ENCODE data around the gene ANKRD36C. TPM values are rescaled to one million over a fixed set of nuclear protein-coding genes. Genes with fewer than 3 reads are reported as not detected.
"Not testable (repeated sequence)": the region's sequence is repeated elsewhere in the genome, so short reads cannot be mapped to it uniquely, and the experiment has no call there.

Gene ANKRD36C
- total RNA-seq, result 39.6 and 45.0 TPM in 2 replicates

DNA sequence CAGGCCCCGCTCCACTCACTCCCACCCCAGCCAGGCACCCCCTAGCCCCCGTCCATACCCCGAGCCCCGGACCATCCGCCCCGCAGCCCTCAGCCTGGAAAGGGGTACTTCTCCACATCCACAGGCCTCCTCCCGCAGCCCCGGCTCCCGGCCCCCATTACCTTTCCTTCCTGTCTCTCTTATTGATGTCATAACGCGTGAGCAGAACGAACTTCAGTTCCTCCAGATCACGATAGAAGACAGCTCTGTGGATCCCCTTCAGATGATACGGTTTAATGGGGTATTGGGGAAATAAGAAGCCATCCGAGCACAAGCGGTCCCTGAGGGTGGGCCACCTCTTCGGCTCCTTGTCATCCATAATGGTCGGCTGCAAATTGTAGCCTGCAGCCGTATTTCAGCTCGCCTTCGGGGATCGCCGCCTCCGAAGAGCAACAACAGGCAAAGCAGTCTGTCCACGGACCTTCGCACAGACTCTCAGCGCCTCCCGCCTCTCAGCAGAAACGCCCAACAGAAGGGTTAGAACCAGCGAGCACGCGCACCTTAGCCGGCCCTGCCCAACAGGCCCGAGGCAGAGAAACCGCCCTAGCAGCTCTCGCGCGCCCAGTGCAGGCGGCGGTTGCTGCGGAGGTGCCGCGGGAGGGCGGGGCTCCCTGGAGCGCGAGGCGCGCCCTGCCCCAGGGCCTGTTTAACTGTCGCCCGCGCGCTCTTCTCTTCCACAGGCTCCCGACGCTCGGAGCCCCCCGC lies at the start of gene ANKRD36C:
Gene ANKRD36C, minus strand, starts transcription at position 474 of the 744 bp plus-strand sequence. Its CDS starts 116 bp downstream, at position 358.
- DNase-seq (ENCODE audit: low read depth, low spot score), result not testable (repeated sequence)

DNA sequence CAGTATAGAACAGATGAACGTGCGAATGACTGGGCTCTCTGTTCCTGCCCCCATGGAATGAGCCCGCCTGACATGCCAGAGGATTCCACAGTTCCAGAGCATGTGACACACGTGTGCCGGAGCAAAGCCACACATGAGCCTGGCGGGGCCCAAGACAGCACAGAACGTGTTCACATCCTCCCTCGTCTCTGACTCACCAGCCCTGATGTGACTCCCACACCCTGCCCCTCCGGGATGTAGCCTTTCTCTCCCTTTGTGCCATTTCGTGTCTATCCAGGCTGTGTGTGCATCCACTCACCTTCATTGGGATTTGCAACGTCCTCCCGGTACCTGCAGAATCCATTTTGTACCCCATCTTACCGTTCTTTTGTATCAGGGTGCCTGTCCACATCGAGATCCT lies 43.9 kb upstream of the ANKRD36C start:
- DNase-seq (ENCODE audit: low read depth, low spot score), result not testable (repeated sequence)

DNA sequence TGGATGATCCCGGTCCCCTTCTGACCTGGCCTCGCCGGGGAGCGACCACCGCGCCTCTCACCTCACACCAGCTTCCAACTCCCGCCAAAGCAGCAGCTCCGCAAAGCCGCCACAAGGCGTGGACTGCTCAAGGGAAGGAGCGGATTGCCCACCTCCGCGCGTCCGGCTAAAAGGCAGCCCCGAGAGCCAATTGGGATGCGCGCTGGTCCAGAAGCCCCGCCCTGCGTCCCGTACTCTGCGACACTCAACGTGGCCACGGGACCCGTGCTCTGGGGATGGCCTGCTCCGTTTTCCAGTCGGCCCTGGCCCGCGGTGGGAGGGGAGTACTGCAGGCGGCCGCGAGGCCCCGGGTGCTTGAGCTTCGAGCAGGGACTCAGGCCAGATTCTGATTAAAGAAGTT lies 43.2 kb upstream of the ANKRD36C start, which contains the start of gene GPAT2:
Gene GPAT2, minus strand, starts transcription at position 125 of the 400 bp plus-strand sequence. CDS start 2,557 bp downstream, outside the sequence.
- not testable (repeated sequence) for DNase-seq (ENCODE audit: low read depth, low spot score)

DNA sequence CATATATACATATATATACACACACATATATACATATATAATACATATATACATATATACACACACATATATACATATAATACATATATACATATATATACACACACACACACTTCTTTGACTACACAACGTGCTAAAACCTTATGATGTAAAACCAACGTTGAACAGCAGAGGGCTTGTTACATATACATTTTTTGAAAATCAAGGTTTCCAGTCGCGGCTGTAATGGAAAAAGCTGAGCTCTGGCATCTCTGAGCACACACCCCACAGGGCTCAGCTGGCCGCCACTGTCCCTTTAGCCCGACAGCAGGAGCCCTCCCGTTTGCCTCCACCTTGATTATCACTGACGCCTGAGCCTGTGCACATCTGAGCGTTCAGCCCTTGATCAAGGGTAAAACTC lies 42.4 kb upstream of the ANKRD36C start:
- not testable (repeated sequence) for DNase-seq (ENCODE audit: low read depth, low spot score)

DNA sequence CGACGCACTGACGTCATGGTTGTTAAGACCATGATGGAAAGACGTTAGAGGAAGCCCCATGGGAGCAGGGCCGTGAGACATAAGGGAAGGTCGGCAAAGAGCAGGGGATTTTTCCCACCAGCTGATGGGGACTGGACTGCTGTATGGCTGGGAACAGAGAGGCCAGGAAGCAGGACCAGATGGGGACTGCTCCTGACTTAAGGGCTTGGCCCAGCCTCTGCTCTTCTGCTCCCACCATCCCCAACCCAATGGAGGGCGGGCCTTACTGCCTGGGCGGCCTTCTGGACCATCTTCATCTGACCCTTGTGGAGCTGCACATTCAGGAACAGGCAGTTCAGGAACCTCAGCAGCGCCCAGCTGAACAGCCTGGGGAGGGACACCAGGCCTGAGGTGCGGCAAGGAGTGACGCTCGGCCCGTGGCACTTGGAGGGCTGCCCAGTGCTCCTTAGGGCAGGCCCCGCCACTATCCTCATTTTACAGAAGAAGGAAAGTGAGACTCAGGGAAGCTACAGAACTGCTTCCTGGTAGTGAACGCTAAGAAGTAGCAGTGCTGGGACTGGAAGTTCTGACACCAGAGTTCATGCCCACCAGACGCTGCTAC lies 36.2 kb upstream of the ANKRD36C start:
- DNase-seq (ENCODE audit: low read depth, low spot score), result not testable (repeated sequence)

DNA sequence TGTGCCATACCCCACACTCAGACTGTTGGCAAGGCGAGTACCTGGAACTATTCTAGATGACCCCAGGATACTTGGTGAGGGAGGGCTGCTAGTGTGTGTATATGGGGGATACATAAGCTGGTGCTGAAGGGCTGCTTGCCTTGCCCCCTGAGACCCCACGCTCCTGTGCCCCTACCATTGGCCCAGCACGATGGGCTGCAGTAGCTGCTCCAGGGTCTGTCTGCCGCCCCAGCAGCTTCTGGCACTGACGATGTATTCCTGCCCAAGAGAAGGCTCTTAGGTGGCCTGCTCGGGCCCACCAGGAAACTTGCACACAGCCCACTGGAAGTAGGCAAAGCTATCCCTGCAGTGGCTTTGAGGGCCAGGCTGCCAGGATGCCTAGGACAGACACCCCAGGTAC lies 34.1 kb upstream of the ANKRD36C start:
- DNase-seq (ENCODE audit: low read depth, low spot score), result not testable (repeated sequence)

- DNase-seq (ENCODE audit: low read depth, low spot score), result no peak
Measured at GRCh38 chr2:96025194-96025492, 33.5 kb upstream of the ANKRD36C start.

DNA sequence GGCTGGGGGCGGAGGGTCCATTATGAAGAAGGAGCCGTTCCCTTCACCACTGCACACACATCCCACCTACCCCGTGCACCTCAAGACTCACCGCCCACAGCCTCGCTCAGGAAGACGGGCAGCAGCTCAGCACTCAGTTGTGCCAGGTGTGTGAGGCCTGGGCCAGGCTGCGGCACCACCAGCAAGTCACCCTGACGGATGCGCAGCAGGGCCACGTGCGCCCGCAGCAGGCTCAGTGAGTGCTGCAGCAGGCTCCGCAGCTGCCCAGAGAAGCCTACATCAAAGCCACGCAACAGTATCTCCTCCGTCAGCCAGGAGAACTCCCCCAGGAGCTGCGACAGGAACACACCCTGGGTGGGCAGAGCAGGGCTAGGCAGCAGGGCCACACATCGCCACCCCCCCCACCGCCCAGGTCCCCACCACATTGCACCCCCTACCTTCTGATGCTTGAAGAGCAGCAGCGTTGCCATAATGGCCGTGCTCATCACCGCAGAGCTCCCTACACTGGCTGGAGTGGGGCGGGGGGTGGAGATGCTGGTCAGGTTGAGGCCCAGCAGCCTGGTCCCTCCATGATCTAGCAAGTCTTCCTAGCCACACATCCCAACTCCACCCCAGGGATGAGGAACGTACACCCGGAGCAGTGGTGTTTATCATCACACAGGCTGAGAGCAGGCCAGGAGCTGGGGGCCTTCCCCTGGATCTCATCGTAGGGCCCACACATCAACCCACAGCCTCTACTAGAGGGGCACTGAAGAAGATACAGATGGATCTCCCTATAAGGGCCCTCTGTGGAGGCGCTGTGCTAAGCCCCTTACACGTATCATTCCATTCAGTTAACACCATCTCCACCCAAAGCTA lies 32.9 kb upstream of the ANKRD36C start:
- no peak for DNase-seq (ENCODE audit: low read depth, low spot score)

DNA sequence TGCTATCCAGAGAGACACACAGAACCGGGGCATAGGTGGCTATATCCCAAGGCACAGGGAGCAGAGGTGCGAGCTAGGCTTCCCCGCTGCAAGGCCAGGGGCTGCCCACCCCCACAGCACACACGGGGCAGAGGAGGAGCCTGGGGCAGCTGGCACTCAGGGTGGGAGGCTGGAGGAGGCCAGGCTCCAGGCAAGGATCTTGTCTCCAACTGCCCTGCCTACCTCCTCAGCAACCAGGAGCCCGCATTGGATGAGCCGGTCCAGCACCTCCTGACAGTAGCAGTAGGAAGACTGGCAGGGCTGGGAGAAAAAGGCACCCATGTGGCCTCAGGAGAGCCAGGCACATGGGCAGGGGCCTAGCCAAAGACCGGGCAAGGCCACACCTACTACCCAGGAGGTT lies 32.1 kb upstream of the ANKRD36C start:
- not testable (repeated sequence) for DNase-seq (ENCODE audit: low read depth, low spot score)

DNA sequence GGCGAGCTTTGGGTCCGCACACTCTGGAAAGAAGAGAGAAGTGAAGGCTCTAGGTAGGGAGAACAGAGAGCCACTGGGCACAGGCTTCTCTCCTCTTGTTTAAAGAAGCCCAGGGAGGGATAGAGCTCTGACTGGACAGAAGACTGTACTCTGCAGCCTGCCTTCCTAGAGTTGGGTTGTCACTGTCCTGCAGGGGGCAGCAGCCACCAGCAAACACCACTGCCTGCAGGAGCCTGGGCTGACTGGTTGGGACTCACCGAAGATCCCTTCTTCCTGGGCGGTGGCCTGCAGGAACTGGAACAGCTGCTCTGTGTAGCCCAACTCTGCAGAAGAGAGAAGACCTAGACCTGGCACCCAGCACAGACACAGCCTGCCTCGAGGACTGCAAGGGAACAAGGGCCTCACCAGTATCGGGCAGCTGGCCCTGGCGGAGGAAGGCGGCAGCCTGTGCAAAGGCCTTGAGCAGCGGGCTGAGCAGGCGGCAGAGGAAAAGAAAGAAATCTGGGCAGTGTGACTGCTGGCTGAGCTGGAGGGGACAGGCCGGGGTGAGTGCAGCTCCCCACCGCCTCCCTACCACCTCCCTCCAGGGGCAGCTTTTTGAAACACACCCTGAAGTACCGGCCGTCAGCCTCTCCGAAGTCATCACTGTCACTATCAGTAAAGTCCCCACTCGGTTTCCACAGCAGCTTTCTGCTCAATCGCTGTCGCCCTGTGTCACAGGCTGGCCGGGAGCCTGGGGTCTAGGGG lies 31.2 kb upstream of the ANKRD36C start:
- DNase-seq (ENCODE audit: low read depth, low spot score), result peak; percentile 17

- DNase-seq (ENCODE audit: low read depth, low spot score), result not testable (repeated sequence)
Measured at GRCh38 chr2:96022126-96022525, 30.5 kb upstream of the ANKRD36C start.

DNA sequence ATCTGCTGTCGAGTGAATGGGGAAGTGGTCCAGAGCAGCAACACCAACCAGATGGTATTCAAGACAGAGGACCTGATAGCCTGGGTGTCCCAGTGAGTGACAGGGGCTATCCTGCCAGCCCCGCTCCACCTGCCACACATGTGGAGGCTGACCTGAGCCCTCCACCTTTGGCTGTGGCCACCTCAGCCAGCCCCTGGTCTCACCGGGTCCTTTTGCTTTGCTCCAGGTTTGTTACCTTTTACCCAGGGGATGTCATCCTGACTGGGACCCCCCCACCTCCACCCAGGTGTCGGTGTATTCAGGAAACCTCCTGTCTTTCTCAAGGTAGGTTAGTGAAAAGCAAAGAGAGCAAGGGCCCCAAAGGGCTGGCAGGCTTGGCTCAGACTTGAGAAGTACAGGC lies 29.5 kb upstream of the ANKRD36C start:
- DNase-seq (ENCODE audit: low read depth, low spot score), result not testable (repeated sequence)

GRCh38 chr2:96019909-96020590 lies 28.4 kb upstream of the ANKRD36C start:
- DNase-seq (ENCODE audit: low read depth, low spot score), result not testable (repeated sequence)

DNA sequence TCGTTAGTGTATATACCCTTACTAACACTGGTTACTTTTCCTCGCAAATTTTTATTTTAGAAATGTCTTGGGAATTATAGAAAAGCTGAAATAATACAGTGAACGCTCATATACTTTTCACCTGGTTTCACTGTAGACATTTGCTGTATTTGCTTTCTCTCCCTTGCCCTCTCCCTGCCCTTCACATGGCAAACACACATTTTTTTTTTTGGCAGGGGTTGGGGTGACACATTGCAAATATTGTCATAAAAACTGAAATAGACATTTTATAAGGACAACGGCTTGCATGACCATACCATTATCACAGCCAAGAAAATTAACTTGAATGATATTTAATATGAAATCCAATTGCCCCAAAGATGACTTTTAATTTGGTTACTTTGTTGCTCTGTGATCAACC lies 24.7 kb upstream of the ANKRD36C start:
- DNase-seq (ENCODE audit: low read depth, low spot score), result not testable (repeated sequence)

GRCh38 chr2:96012792-96013264 lies 21.2 kb upstream of the ANKRD36C start:
- DNase-seq (ENCODE audit: low read depth, low spot score), result not testable (repeated sequence)

DNA sequence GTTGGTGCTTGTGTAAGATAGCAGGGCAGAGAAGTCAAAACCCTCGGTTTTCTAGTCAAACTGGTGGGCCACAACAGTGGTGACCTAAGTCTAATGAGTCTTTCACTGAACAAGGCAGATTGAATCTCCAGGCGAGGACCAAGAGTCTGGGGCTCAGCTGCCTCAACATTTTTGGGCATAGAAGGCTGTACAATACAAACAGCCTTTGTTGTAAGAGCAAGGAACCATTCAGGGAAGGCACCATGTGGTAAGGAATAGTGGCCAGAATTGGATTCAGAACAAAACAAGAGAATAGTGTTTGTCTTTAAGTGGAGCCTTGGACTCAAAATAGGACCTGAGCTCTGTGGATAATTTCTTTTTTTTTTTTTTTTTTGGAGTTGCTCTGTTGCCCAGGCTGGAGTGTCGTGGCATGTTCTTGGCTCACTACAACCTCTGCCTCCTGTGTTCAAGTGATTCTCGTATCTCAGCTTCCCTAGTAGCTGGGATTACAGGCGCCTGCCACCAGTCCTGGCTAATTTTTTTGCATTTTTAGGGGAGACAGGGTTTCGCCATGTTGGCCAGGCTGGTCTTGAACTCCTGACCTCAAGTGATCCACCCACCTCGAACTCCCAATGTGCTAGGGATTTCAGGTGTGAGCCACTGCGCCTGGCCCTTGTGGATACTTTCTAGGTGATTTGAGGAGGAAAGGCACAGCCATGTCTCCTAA lies 20.6 kb upstream of the ANKRD36C start:
- not testable (repeated sequence) for DNase-seq (ENCODE audit: low read depth, low spot score)

DNA sequence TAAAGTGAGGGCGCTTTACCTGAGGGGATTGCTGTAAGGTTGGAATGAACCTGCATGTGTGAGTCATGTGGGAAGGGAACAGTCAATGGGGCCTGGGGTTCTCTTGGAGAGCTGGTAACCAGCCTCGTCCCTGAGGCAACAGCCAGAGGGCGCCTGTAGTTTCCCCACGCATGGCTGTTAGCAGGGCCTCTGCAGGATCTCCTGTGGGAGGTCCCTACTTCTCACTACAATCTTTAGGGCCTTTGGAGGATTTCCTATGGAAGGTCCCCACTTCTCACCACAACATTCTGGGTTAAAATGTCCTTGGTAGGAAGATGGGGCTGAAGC lies 19.5 kb upstream of the ANKRD36C start:
- DNase-seq (ENCODE audit: low read depth, low spot score), result not testable (repeated sequence)

- not testable (repeated sequence) for DNase-seq (ENCODE audit: low read depth, low spot score)
Measured at GRCh38 chr2:96010320-96011128, 18.9 kb upstream of the ANKRD36C start.

GRCh38 chr2:96009833-96010232 lies 18.2 kb upstream of the ANKRD36C start:
- DNase-seq (ENCODE audit: low read depth, low spot score), result not testable (repeated sequence)

All from pulmonary artery endothelial cell (primary cell).